Upper lobe of right lung (tissue), 1 donor: ENCODE measurements around the gene EFNA5. TPM values are rescaled to one million over a fixed set of nuclear protein-coding genes. Genes with fewer than 3 reads are reported as not detected.

Experiments
- ATAC-seq: fragments of 200-7000 bp; cut with Tn5 transposase; one replicate; pipeline ENCODE4 v1.9.1; 2020; ENCODE audit warnings: mild to moderate bottlenecking, moderate library complexity
- DNase-seq: peaks from one replicate; pipeline ENCODE4 v3.0.0-alpha.2; 2020
- H3K27ac ChIP-seq: fragments of 200-600 bp; one replicate; pipeline ENCODE4 v1.8.0; 2022
- H3K27me3 ChIP-seq: fragments of 200-600 bp; one replicate; pipeline ENCODE4 v1.8.0; 2022; ENCODE audit warnings: mild to moderate bottlenecking
- H3K36me3 ChIP-seq: fragments of 200-600 bp; one replicate; pipeline ENCODE4 v1.8.0; 2022
- H3K4me1 ChIP-seq: fragments of 200-600 bp; one replicate; pipeline ENCODE4 v1.8.0; 2022
- H3K4me3 ChIP-seq: fragments of 200-600 bp; one replicate; pipeline ENCODE4 v1.8.0; 2022; ENCODE audit warnings: mild to moderate bottlenecking
- H3K9me3 ChIP-seq: fragments of 200-600 bp; one replicate; pipeline ENCODE4 v1.8.0; 2022
- intact Hi-C: fragments of 100-400 bp; cut with DNase I; formaldehyde crosslinking; loops from one replicate; pipeline ENCODE4 v1.11.0; 2022
- total RNA-seq: library from RNA; stranded (reverse); fragmentation: NEBNext Ultra II Directional; extraction: Animal tissue kit (Norgen Biotek cat#: 25700); gene quantifications from one replicate; pipeline ENCODE4 v1.2.1, GENCODE V29; 2021
- TF ChIP-seq, protein P1 (sequence below): fragments of 200-600 bp; IDR thresholded peaks from one replicate; pipeline ENCODE4 v1.8.0; 2022; ENCODE audit warnings: antibody characterized with exemption
- donor health status: DM: no; HTN: yes; CAD: no; lungs with severe emphysema.

Gene EFNA5
- total RNA-seq, 1 donor from 2014 or later = 12.0 TPM

DNA sequence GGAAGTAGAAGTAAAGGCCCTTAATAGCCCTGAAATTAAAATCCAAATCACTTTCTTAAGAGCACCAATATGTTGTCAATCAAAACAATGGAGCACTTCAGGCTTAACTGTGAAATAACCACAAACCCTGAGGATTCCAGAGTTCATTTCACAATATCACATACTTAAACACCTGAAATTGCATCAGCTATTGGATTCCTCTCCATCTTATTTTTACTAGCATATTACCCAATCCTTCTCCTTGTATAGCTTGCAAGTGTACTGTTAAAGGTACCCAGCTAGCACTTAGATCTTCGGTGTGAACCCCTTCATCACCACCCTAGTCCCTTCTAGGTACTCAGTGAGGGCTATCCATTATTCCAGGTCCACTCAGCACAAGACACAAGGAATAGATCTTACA lies 287.3 kb downstream of the EFNA5 start:
- H3K27ac ChIP-seq = no peak overlapping the region
- peak; percentile 62 for ATAC-seq
- peaks cover 11% of the 10 kb centered on the region for H3K4me1 ChIP-seq
- intact Hi-C loops = no loop called here
- TF ChIP-seq, protein P1, sequence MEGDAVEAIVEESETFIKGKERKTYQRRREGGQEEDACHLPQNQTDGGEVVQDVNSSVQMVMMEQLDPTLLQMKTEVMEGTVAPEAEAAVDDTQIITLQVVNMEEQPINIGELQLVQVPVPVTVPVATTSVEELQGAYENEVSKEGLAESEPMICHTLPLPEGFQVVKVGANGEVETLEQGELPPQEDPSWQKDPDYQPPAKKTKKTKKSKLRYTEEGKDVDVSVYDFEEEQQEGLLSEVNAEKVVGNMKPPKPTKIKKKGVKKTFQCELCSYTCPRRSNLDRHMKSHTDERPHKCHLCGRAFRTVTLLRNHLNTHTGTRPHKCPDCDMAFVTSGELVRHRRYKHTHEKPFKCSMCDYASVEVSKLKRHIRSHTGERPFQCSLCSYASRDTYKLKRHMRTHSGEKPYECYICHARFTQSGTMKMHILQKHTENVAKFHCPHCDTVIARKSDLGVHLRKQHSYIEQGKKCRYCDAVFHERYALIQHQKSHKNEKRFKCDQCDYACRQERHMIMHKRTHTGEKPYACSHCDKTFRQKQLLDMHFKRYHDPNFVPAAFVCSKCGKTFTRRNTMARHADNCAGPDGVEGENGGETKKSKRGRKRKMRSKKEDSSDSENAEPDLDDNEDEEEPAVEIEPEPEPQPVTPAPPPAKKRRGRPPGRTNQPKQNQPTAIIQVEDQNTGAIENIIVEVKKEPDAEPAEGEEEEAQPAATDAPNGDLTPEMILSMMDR = no peak
- no peak for DNase-seq
- no peaks in the 10 kb centered on the region for H3K36me3 ChIP-seq
- no peaks in the 10 kb centered on the region for H3K9me3 ChIP-seq
- no peak overlapping the region for H3K4me3 ChIP-seq
- H3K27me3 ChIP-seq = no peaks in the 10 kb centered on the region

DNA sequence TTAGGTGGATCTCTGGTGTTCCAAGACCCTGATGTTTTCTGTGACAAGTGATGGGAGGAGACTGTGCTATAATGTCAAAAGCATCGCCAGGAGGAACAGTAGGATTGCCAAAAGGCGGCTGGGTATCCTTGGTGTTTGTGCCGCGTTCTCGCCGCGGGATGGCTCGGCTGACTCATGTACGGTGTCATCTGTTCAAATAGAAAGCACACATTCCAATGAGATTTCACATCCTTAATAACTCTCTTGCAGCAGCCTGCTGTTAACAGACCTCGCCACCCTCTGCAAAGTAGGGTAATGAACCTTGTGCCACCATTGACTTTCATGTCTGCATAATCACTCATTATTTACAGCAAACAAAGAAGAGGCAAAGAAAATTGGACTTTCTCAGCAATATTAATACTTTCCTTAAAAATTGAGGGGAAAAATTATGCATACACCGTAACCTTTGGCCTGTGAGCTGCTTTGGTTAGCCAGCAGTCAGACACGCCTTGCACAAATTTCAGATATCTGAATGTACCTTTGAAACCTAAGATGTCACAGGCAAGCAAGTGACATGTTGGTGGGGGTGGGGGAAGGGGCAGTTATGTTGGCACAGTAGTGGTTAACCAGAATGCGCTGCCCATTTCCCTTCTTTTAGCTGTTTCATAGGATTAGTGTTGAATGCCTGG lies 289.4 kb downstream of the EFNA5 start:
- H3K27me3 ChIP-seq = no peaks in the 10 kb centered on the region
- DNase-seq (no peak), ATAC-seq (no peak)
- intact Hi-C loops = no loop called here
- no peaks in the 10 kb centered on the region for H3K9me3 ChIP-seq
- TF ChIP-seq, protein P1 = no peak
- H3K4me3 ChIP-seq = no peak overlapping the region
- H3K36me3 ChIP-seq = no peaks in the 10 kb centered on the region
- H3K27ac ChIP-seq = no peak overlapping the region
- H3K4me1 ChIP-seq = no peaks in the 10 kb centered on the region

DNA sequence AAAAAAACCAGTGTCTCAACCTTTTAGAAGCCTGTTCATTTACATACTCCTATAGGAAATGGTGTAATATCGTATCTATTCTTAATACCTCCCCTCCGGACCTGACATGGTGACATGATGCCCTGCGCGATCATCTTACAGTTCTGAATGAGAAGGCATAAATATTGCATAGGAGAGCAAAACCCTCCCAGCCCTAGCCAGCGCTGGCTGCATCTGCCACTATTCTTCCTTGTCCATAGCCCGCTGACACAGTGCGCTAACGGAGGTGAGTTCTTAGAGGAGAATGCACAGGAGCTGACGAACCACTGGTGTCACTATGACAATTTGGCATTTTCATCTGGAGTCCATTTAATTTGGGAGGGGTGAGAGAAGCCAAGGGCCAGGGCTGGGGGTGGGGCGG lies 290.1 kb downstream of the EFNA5 start:
- Histone ChIP-seq H3K4me1 (no peaks in the 10 kb centered on the region), H3K9me3 (no peaks in the 10 kb centered on the region), H3K4me3 (no peak overlapping the region), H3K27me3 (no peaks in the 10 kb centered on the region), H3K36me3 (no peaks in the 10 kb centered on the region), H3K27ac (no peak overlapping the region)
- TF ChIP-seq, protein P1 = no peak
- intact Hi-C loops = no loop called here
- ATAC-seq (no peak), DNase-seq (no peak)

DNA sequence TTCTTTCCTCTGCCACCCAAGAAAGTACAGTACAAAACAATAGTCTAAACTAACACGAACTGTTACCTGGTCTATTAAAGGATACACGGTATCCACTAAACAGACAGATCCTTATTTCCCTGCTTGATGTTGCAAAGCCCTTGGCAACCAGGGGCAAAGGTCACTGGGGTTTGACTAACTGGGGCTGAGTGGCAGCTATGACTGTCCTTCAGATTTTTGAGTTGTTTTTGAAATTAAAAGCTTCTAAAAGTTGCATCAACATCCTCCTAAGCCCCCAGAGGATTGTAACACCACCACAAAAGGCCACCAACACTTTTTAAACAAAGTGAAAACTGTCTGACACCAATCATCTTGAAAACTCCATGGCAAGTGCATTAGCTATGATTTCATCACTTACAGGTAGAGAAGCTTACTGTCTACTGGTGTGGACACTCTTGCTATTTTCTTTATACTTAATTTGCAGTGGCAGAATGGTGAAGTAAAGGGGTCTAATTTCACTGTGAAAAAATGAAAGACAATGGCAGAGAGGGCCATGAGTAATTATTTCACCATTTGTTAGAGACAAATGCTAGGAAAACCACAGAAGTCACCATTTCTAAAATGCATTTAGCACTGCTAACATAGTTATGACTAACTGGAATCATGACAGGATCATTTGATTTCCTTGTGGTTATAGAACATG lies 292.4 kb downstream of the EFNA5 start:
- TF ChIP-seq, protein P1 = no peak
- no peak overlapping the region for H3K27ac ChIP-seq
- no peaks in the 10 kb centered on the region for H3K27me3 ChIP-seq
- no peak overlapping the region for H3K4me3 ChIP-seq
- DNase-seq = no peak
- no peaks in the 10 kb centered on the region for H3K4me1 ChIP-seq
- no peaks in the 10 kb centered on the region for H3K36me3 ChIP-seq
- H3K9me3 ChIP-seq = no peaks in the 10 kb centered on the region
- no peak for ATAC-seq
- intact Hi-C loops = no loop called here

DNA sequence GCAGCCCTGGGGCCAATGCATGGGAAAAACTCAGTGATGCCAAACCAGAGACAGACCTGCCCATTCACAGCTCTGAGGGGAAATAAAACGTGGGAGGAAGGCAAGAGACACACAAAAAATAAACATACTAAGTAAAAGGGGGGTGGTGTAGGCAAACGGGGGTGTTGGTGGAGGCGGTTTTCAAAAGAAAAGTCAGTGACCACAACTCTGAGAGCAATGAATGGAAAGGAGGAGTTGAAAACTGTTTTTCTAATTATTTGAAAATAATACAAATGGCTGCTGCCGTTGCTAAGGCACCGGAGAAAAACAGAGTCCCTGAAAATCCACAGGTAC lies 293.5 kb downstream of the EFNA5 start:
- Histone ChIP-seq H3K4me1 (no peaks in the 10 kb centered on the region), H3K27ac (no peak overlapping the region), H3K4me3 (no peak overlapping the region), H3K27me3 (no peaks in the 10 kb centered on the region), H3K9me3 (no peaks in the 10 kb centered on the region), H3K36me3 (no peaks in the 10 kb centered on the region)
- TF ChIP-seq, protein P1 = no peak
- intact Hi-C loops = no loop called here
- DNase-seq (no peak), ATAC-seq (no peak)
